Hindlimb muscle (tissue), 1 donor: ENCODE results near the gene NRXN2. TPM values are rescaled to one million over a fixed set of nuclear protein-coding genes. Genes with fewer than 3 reads are reported as not detected.
A peak's percentile ranks its signal among the peaks of the same experiment; 100 is the strongest.

Experiments
- DNase-seq: peaks from one replicate; pipeline ENCODE4 v3.0.0-alpha.2; 2013
- polyA plus RNA-seq: library from polyadenylated mRNA; unstranded; fragments of 120-200 nt; gene quantifications from one replicate; pipeline ENCODE4 v1.2.1, GENCODE V29; 2013; ENCODE audit not compliant: insufficient read length

The NRXN2 gene
- polyA plus RNA-seq, 1 donor: 32.6 TPM

DNA sequence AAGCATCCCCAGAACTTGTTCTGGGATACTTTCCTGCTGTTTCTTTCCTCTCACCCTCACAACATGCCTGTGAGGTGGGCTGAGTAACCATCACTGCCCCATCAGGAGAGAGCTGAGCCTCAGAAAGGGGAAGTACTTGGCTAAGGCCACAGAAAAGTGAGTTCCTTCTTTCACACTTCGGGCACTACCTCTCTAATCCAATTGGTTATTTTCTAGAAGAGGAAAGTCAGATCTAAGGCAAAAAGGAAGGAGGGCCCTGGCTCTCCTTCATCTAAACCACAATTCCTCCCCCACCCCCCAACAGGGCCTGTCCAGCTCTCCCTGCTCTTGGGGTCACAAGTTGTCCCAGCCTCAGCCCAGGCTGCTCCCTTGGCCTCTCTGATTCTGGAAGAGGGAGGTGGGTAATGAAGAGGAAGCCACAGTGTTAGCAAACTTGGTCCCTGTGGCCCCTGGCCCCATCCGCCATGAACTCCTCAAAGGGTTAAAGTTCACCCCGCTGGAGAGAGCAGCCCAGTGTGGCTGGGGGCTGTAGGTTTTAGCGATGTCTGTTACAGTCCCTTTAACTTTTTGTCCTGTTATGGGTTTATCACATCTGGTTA, 98.0 kb downstream of the NRXN2 start:
- DNase-seq: no peak

DNA sequence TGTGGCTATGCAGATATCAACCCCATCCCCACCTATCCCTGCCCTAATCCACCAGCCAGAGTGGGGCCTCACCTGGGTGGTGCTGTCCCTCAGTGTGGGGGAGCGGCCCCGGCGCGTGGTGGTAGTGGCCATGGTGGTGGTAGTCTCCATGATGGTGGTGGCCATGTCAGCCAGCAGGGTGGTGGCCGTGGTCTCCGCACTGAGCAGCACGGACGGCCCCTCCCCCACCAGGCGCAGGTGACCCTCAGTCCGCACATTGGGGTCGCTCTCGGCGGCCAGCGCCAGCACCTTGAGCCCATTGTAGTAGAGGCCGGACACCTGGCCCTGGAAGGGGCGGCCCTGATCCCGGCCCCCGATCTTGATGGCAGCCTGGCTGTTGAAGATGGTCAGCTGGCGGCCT, 100.3 kb downstream of the NRXN2 start:
- no peak for DNase-seq

DNA sequence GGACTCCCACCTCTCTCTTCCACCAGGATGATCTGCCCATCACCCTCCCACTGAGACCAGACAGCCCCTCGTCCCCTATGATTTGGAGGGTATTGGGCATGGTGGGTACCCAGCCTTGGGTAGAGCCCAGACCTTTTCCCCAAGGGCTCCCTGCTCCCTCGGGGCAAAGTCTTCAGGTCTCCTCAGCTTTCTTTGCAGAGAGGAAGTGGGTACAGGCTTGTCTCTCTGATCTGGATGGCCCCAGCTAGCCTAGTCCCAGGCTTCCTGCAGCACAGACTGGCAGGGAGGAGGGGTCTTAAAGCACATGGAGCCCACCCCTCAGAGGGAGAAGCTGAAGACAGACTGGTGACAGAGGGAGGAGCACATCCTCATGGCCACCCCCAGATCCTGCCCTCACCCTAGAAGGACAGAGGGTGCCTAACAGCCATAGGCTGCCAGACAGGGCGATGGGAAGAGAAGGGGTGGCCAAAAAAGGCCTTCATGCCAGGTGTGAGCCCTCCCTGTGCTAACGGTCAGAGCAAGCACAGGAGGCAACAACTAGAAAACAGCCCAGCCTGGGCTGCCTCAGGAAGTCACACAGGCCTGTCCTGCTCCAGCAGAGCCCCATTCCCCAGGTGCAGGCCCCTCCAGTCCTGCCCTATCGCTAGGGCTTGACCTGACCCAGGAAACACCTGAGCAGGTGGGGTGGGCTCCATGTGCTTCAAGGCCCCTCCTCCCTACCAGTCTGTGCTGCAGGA, 101.5 kb downstream of the NRXN2 start:
- DNase-seq: no peak

DNA sequence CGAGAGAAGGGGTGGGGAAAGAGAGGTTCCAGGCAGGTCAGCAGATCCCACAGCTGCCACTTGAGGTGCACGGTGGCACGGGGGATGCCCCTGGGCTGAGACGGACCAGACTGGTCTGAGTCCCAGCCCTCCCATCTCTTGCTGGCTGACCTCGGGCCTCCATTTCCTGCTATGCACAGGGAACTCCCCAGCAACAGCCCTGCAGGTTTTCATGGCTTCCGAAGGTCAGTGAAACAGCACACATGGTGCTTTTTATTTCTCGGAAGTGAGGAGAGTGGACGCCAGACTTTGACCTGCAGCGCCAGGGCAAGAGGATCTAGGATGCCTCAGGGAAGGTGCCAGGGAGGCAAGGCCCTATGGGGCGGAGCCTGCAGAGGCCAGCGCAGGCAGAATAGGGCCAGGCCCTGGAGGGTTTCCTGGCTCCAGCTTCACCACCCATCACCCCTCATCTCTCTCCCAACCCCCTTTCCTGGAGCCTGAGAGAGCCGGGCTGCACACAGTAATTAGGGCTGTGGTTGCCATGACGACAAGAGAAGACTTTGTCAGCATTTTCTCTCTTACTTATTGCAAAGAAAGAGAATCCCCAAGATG, 102.5 kb downstream of the NRXN2 start:
- peak; percentile 75 for DNase-seq

DNA sequence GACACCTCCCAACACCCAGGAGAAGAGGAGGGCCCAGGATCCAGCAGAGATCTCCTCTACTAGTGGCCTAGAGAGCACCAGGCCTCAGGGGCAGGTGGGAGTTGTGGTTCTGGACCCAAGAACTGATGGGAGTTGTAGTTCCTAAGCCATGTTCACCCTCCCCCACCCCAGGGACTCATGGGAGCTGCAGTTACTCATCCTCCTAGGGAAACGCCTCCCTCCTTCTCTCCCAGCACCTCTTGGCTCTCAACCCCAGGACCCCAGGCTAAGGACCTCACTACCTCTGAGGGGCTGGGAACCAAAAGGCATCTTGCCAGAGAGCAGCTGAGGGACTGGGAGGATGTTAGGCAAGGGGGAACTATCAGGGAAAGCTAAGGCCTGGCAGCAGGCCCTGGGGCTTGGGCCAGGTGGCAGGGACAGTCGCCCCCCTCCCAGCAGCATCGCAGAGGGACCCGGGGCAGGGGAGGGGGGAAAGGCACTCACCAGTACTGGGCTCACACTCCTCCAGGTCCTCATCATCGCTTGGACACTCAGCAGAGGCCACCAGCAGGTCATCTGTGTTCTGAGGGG, 103.1 kb downstream of the NRXN2 start:
- DNase-seq: peak; percentile 82

DNA sequence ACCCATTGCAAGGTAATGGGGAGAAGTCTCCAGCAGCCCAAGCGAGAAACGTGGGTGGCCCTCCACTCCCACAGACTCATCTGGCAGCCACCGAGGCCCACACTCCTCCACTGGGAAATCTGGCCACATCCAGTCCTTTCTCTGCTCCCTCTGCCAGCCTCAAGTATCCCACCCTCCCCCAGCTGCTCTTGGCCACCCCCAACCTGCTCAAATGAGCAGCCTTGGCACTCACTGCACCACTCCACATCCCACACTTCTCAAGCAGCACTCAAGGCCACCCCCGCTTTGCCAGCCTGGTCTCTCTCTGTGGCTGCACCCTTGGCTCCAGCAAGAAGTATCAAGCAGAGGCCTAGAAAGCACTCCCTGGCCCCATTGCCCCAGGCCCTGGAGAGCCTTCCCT, 103.8 kb downstream of the NRXN2 start:
- DNase-seq: no peak

DNA sequence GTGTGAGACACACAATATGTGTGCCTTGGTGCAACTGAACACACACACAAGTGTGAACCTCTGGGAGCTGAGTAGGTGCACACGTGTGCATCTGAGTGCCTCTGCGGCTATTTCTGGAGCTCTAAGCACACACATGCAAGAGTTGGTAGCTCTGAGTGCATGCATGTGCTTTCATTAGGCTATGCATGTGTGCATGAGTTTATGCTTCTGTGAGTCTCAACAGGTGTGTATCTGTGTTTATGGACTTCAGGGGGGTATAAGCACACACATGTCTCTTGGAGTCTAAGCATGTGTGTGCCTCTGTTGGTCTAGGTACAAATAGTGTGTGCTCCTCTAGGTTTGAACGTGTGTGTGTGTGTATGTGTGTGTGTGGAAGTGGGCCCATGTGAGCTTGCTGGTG, 106.2 kb downstream of the NRXN2 start:
- no peak for DNase-seq

DNA sequence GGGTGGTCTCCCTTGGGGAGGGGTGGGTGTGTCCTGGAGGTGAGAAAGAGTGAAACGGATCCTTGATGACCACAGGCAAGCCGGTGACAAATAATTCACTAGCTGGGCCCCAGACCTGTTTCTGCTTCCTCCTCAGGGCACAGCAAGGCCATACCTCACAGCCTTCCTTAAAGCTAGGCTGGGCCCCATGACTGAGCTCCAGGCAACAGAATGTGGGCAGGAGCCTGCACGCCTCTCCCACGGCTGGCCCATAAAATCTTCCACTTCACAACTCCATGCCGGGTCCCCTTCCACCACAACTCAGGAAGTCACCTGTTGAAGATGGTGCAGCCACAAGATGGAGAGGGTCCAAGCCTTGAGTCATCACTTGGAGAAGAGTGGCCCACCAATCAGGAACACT, 108.1 kb downstream of the NRXN2 start:
- no peak for DNase-seq

DNA sequence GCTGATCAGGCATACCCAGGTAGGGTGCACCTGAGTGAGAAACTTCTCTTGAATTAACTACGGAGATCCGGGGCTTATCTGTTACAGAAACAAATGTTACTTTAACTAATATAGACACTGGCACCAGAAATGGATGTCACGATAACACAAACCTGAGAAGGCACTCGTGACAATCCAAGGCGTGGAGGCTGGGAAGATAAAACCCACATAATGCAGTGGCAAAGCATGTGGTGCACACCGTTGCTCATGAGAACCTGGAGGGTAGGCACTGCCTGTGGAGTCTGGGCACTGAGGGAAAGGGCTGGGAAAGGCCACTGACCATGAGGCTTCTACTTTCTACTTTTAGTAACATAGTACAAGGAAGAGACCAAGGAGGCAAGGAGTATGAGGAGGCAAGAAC, 109.3 kb downstream of the NRXN2 start:
- no peak for DNase-seq

DNA sequence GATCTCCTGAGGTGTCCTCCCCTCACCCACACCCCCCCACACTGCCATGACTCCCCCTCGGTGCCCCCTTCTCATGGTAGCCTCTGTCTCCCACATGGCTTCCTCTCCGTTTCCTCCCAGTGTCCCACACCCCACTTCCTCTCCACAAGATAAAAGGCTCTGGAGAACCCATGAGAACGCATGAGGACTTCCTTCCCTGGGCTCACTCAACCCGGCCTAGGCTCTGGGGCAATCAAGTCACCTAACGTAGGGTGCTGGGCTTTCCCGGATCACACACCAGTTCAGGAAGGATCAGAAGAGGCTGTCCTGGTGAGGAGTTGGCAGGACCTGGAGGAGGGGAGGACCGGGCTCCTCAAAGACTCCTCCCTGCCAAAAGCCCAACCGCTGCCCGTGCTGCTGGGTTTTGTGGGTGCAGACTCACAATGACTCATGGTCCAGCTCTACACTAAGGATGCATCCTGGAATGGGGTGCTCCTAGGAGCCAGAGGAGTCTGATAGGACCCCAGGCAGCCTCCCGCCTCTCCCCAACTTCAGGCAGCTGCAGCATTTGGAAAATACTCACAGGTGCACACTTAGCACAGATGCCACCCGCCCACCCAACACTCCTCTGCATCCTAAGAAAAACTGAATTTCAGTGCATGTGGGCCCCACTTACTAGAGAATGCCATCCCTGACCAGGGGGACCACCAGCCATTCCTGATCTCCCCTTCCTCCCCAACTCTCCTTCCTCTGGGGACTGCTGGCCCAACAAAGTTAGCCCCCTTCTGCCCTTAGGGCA, 110.9 kb downstream of the NRXN2 start:
- no peak for DNase-seq

DNA sequence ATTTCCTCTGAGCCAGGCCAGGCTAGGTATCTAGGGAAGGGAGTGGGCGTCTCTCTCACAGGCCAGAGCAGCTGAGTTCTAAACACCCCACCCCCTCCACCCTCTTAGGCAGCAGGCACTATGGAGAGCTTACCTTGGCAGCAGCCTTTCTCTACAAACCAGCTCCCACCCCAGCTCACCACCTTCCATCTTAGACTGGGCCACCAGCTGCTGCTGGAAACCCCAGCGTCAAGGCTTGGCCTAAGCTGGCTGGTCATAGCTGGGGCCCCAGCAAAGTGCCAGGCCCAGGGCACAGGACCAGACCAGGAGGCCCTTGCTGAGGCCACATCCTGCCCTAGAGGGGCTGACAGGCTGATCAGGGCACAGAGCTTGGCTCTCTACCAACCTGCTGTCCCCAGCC, 111.8 kb downstream of the NRXN2 start:
- DNase-seq: no peak

DNA sequence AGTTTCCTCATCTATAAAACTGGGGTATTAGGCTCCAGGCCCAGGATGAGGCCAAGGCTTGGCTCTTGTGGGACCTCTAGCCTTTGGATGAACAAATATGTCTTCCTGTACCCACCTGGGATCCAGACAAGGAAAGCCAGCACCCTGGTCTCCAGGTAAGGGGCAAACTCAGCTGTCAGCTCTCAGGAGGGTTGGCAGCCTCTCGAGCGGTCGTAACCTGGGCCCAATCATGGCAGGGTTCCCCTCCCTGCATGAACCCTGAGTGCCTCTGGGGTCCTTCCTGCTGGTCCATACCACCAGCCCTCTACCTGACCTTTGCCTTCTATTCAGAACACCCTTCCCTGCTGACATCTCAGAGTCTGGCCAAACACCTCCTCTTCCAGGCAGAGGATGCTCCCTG, 112.4 kb downstream of the NRXN2 start:
- no peak for DNase-seq

DNA sequence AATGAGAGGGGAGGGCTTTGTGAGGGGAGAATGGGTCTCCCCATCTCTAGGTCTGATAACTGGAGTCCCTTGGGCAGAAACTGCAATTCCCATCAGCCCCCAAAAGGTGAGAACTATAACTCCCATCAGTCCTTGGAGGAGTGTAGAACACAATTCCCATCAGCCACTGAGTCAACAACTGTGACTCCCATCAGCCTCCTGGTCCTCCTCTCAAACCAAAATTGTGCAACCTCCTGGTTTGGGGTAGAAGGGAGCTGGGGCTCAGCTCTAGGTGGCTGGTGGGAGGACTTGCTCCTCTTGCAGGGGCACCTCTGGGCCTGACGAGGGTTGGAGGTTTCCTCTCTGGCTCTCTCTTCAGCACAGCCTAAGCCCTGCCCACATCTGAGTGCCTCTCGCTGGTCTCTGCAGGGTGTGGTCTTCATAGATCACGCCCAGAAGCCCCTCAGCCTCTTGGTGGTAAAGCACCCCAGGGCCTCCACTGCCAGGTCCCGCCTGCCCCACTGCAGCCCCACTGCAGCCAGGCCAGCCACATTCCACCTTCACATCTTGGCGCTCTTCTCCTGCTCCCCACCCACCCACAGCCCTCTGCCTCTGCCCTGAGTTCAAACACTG, 113.5 kb downstream of the NRXN2 start:
- no peak for DNase-seq

DNA sequence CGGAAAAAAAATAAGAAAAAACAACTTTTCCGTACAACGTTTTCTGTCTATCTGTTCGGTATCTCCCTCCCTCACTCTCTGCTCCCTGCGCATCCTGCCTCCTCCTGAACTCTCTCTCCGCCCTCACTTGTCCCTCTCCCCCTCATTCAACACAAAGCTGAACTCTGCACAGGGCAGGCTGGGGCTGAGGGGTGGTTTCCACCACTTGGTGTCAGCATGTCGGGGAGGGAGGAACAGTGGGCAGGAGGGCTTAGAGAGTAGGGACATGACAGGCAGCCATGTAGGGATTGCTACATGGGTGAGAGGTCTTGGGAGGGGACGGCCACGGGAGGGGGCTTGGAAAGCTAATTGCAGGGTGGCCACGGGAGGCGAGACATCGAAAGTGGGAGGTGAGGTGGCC, 114.4 kb downstream of the NRXN2 start:
- no peak for DNase-seq

DNA sequence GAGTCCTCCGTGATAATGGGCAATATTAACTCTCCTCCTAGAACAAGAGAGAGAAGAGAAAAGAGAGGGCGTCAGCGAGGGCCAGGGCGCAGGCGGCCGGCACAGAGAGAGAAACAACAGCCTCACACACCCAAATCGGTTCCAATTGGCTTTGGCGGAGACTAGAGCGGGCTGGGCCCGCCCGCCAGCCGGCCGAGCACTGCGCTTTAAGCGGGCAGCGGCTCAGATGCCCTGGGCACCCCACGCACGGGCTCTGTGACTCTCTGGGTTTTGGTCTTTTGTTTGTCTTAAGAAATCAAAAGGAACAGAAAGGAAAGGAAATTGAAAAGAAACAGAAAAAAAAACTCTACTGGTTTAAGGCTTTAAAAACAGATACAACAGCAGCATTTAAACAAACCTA, 115.0 kb downstream of the NRXN2 start:
- peak; percentile 46 for DNase-seq

DNA sequence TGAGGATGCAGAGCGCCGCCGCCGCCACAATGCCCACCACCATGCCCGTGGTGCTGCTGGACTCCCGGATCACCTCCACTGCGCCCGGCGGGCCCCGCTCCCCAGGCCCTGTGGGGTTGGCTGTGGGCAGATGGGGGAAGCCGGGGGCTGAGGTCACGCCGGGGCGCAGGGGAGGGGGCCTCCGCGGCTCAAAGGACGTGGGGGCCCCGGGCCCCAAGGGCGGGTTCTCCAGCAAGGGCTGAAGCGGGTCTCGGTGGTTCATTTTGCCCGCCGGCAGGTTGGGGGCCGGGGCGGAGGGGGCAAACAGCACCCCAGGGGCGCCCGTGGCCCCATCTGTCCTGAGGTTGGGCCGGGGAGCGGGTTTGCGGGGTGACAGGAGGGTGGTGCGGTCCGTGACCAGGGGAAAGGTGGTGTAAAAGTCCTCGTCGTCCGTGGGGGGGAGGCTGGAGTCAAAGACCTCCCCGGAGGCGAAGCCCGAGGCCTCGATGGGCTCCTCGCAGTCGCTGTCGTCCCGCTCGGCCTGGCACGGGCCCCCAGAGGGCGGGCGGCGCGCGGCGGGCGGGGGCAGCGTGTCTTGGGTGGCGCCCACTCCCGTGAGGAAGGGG, 115.5 kb downstream of the NRXN2 start:
- no peak for DNase-seq

DNA sequence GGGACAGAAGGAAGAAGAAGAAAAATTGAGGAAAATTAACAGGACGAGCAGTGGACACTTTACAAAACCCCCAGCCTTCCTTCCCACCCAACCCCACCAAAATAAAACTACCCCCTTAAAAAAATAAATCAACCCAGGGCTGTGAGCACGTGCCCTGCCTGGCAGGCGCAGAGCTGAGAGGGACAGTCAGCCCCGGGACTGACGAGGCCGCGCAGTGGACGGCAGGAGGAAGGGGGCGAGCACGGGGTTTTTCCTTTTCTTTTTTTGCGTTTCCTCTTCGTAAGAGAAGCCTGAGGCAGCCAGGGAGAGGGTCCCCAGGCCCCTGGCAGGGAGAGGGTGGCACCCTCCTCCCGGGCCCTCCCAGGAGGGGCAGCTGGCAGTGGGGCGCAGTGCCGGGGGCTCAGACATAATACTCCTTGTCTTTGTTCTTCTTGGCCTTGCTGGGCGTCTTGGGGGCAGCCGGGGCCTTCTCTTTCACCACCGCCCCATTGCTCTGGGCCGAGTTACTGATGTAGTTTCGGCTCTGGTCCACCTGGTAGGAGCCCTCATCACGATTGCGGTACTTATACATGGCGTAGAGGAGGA, 116.1 kb downstream of the NRXN2 start:
- no peak for DNase-seq

DNA sequence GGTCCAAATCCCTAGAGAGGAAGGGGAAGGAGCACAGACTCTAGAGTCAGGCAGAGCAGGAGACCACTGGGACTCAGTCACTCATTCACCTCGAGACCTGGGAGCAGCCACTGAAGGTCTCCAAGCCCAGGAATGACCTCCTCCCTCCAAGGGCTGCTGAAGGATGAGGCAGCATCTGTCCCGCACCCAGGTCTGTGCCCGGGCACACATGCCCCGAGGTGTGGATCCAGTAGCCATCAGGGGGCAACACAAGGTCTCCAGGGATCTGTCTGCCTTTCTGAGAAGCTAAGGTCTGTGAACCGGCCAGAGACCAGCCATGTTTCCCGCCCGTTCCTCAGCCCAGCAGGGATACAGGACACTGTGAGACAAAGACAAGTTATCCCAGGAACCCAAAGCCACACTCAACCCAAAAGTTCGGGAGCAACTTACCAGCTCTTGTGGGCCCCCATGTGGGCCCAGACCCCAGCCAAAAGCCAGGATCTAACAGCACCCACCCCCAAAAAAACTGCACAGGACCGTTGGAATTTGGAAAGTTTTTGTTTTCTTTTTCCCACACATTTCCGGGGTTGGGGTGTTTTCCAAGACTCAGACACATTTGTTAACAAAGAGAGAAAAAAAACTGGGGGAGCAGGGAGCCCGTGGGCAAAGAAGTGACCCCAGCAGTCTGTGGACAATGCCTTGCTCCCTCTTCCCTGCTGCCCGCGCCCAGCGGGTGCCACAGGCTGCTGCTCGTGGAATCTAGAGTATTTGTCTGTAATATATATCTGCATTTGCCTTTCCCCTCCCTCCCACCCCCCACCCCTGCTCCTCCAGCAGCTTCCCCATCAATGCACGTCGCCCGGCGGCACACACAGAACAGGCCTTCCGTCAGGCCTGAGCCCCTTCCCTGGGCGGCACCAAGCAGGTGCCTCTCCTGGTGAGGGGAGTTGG, 117.1 kb downstream of the NRXN2 start:
- DNase-seq: no peak

DNA sequence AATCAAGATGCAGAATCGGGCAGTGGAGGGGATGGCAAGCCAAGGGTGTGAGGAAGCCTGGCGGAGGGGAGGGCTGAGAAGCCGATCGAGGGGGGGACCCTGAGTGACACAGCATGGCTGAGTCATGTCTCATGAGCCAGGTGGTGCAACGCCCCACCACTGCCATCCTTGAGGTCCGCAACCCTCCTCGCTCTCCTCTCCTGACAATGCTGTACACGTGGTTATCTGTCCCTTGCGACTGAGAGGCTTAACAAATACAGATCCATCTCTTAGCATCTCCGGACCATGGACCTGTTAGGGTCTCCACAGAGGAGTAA, 117.8 kb downstream of the NRXN2 start:
- no peak for DNase-seq

DNA sequence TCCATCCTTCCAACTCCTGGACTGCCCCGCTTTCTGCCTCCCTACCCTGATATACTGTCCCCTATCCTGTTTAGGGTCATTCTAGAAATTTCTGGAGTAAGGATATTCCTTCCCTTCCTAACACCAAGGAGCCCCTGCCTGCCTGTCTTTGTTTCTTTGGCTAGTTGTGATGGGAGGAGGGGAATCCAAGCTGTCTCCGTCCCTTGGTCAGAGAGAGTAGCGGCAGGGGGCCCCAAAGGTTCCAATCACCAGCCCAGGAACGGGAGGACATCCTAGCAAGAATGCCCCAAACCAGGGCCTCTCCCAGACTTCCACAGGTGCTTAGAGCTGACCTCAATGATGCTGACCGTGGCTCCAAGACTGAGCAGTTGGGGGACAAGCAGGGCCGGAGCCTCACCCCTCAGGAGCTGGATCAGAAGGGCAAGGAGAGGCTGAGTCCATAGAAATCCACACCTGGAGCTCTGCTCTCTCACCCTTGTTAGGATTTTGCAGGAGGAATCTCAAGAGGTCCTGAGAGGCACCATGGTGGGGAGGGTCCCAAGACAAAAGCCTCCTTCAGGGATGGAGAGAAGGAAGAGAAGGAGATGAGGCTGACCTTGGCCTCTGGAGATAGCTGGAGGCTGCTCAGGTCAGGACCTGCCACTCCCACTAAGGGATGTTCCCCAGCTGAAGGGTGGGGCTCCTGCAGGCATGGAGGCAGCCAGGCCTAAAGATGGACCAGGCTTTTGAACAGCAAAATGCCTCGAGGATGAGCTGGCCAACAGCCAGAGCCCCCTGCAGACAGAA, 118.3 kb downstream of the NRXN2 start:
- DNase-seq: no peak
